WTC11 (cell line): ENCODE results near the gene SLC8A1.

ENCODE experiments used
- JUN ChIP-seq: sonication (generic); formaldehyde crosslinking; IDR thresholded peaks from 2 replicates; pipeline ENCODE4 v1.8.0; 2023; ENCODE audit warnings: mild to moderate bottlenecking, missing genetic modification reagents
- NFE2L1 ChIP-seq: sonication (generic); formaldehyde crosslinking; IDR thresholded peaks from 2 replicates; pipeline ENCODE4 v1.8.1; 2023; ENCODE audit warnings: missing genetic modification reagents
- SMAD4 ChIP-seq: sonication (generic); formaldehyde crosslinking; IDR thresholded peaks from 2 replicates; pipeline ENCODE4 v1.8.0; 2022; ENCODE audit warnings: mild to moderate bottlenecking, missing genetic modification reagents
- TF ChIP-seq, protein P1 (sequence below): sonication (generic); formaldehyde crosslinking; IDR thresholded peaks from 2 replicates; pipeline ENCODE4 v1.8.0; 2022; ENCODE audit warnings: mild to moderate bottlenecking, missing genetic modification reagents
- TF ChIP-seq, protein P2 (sequence below): fragments of 200-600 bp; IDR thresholded peaks from 2 replicates; pipeline ENCODE4 v1.8.0; 2022; ENCODE audit warnings: antibody characterized with exemption
- TF ChIP-seq, protein P3 (sequence below): sonication (generic); formaldehyde crosslinking; IDR thresholded peaks from 2 replicates; pipeline ENCODE4 v1.8.0; 2023; ENCODE audit warnings: missing genetic modification reagents, mild to moderate bottlenecking, borderline replicate concordance
- TF ChIP-seq, protein P4 (sequence below): fragments of 250-450 bp; sonication (Bioruptor Pico); IDR thresholded peaks from 2 replicates; pipeline ENCODE4 v1.9.0; 2021; ENCODE audit warnings: mild to moderate bottlenecking

DNA sequence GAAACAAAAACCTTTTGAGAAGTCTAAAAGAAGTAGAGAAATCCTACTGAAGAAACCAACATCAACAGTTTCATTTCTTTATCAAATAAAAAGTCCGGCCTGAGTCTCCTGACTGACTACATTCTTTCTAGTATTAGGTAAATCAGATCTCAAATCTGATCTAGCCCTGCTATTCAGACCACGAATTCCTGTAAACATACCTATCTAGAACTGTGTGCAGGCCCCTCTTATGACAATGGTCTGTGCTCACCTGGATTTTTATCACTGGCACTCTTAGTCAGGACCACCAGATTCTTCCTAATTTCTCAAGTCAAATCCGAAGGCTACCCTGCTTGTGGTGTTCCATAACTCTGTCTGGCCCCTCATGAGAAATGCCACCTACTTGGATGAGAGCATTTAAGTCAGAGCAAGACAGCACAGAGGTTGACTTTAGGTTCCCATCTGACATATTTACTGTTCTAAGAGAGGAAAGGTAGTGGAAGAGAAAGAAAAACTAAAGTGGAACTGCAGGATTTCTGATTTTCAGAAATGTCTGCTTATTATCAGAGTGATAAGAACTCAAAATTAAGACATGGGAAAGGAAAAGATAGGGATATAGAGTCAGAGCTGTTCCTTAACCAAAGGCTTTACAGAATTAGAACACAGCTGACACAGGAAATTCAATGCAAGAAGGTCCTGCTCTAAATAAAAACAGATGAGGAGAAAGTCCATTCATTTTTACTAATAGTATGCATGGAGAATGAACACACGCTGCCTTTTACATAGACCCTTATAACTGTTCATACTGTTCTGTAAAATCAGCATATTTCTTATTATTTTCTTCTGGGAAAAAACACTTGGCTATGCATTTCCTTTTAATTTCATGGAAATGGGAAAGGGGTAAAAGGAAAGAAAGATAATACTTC, 56.5 kb downstream of the SLC8A1 start:
- no peak for TF ChIP-seq SMAD4
- TF ChIP-seq, protein P1, sequence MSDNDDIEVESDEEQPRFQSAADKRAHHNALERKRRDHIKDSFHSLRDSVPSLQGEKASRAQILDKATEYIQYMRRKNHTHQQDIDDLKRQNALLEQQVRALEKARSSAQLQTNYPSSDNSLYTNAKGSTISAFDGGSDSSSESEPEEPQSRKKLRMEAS: no peak
- no peak for TF ChIP-seq JUN (CRISPR knock-in tag)
- no peak for TF ChIP-seq NFE2L1 (CRISPR knock-in tag)
- TF ChIP-seq, protein P2, sequence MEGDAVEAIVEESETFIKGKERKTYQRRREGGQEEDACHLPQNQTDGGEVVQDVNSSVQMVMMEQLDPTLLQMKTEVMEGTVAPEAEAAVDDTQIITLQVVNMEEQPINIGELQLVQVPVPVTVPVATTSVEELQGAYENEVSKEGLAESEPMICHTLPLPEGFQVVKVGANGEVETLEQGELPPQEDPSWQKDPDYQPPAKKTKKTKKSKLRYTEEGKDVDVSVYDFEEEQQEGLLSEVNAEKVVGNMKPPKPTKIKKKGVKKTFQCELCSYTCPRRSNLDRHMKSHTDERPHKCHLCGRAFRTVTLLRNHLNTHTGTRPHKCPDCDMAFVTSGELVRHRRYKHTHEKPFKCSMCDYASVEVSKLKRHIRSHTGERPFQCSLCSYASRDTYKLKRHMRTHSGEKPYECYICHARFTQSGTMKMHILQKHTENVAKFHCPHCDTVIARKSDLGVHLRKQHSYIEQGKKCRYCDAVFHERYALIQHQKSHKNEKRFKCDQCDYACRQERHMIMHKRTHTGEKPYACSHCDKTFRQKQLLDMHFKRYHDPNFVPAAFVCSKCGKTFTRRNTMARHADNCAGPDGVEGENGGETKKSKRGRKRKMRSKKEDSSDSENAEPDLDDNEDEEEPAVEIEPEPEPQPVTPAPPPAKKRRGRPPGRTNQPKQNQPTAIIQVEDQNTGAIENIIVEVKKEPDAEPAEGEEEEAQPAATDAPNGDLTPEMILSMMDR: no peak
- TF ChIP-seq, protein P3, sequence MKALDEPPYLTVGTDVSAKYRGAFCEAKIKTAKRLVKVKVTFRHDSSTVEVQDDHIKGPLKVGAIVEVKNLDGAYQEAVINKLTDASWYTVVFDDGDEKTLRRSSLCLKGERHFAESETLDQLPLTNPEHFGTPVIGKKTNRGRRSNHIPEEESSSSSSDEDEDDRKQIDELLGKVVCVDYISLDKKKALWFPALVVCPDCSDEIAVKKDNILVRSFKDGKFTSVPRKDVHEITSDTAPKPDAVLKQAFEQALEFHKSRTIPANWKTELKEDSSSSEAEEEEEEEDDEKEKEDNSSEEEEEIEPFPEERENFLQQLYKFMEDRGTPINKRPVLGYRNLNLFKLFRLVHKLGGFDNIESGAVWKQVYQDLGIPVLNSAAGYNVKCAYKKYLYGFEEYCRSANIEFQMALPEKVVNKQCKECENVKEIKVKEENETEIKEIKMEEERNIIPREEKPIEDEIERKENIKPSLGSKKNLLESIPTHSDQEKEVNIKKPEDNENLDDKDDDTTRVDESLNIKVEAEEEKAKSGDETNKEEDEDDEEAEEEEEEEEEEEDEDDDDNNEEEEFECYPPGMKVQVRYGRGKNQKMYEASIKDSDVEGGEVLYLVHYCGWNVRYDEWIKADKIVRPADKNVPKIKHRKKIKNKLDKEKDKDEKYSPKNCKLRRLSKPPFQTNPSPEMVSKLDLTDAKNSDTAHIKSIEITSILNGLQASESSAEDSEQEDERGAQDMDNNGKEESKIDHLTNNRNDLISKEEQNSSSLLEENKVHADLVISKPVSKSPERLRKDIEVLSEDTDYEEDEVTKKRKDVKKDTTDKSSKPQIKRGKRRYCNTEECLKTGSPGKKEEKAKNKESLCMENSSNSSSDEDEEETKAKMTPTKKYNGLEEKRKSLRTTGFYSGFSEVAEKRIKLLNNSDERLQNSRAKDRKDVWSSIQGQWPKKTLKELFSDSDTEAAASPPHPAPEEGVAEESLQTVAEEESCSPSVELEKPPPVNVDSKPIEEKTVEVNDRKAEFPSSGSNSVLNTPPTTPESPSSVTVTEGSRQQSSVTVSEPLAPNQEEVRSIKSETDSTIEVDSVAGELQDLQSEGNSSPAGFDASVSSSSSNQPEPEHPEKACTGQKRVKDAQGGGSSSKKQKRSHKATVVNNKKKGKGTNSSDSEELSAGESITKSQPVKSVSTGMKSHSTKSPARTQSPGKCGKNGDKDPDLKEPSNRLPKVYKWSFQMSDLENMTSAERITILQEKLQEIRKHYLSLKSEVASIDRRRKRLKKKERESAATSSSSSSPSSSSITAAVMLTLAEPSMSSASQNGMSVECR: no peak
- TF ChIP-seq, protein P4, sequence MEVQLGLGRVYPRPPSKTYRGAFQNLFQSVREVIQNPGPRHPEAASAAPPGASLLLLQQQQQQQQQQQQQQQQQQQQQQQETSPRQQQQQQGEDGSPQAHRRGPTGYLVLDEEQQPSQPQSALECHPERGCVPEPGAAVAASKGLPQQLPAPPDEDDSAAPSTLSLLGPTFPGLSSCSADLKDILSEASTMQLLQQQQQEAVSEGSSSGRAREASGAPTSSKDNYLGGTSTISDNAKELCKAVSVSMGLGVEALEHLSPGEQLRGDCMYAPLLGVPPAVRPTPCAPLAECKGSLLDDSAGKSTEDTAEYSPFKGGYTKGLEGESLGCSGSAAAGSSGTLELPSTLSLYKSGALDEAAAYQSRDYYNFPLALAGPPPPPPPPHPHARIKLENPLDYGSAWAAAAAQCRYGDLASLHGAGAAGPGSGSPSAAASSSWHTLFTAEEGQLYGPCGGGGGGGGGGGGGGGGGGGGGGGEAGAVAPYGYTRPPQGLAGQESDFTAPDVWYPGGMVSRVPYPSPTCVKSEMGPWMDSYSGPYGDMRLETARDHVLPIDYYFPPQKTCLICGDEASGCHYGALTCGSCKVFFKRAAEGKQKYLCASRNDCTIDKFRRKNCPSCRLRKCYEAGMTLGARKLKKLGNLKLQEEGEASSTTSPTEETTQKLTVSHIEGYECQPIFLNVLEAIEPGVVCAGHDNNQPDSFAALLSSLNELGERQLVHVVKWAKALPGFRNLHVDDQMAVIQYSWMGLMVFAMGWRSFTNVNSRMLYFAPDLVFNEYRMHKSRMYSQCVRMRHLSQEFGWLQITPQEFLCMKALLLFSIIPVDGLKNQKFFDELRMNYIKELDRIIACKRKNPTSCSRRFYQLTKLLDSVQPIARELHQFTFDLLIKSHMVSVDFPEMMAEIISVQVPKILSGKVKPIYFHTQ (CRISPR knock-in tag): no peak
